Stimulated activated memory B cell treated with anti-CD40 and anti-IgM and Interleukin-4, amounts not matched to agents 10 μg/mL and 1 μg/mL and 100 μg/mL, for 72 hours (primary cell): ENCODE data around the gene TP73.
A peak's percentile ranks its signal among the peaks of the same experiment; 100 is the strongest.

Experiments
- ATAC-seq: fragments of 150-1000 bp; cut with Tn5 transposase; 2 replicates; pipeline ENCODE4 v1.10.0; 2021
- H3K27ac Mint-ChIP-seq: one replicate; pipeline ENCODE4 v1.8.0; 2022; ENCODE audit warnings: mild to moderate bottlenecking, mixed read lengths
- H3K27me3 Mint-ChIP-seq: one replicate; pipeline ENCODE4 v1.8.0; 2022; ENCODE audit warnings: mixed read lengths
- H3K36me3 Mint-ChIP-seq: one replicate; pipeline ENCODE4 v1.8.0; 2022; ENCODE audit warnings: mixed read lengths
- H3K4me1 Mint-ChIP-seq: one replicate; pipeline ENCODE4 v1.8.0; 2022; ENCODE audit warnings: mixed read lengths
- H3K4me3 Mint-ChIP-seq: one replicate; pipeline ENCODE4 v1.8.0; 2022; ENCODE audit warnings: mild to moderate bottlenecking, moderate library complexity, mixed read lengths
- H3K9me3 Mint-ChIP-seq: one replicate; pipeline ENCODE4 v1.8.0; 2022; ENCODE audit warnings: mixed read lengths

The TP73 gene

DNA sequence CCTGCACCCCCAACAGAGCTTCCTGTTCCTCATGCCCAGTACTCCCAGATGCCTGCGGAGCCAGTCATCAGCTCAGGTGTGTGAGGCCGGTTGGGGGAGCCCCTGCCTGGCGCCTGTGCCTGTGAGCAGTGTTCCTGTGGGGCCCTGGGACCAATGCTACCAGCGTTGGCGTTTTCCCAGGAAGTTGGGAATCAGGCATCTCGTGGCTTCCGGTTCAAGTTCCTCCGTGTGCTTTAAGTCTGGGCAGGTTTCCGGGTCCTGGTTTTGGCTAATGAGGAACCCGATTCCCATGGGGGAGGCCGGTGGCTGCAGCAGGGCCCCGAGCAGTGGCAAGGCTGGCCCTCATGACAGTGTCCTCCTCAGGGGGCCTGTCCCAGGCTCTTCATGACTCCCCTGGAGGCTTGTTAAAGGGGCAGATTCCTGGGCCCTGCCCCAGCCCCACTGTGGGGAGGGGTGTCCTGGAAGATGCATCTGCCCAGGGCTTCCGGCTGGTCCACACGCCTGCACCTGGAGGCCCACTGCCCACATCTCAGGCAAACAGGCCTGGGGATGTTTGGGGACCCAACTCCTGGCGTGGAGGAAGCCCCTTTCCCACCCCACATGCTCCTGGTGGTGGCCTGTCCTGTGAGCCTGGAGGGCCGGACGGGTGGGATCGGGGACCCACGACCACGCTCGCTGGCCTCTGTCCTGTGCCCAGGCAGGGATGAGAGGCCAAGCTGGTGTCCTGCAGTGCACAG is 26.2 kb downstream of the TP73 start:
- H3K36me3 Mint-ChIP-seq, result no peaks in the 10 kb centered on the region
- H3K27ac Mint-ChIP-seq, result peak overlapping the region; percentile 83
- H3K4me3 Mint-ChIP-seq, result peak overlapping the region; percentile 0
- peaks cover 21% of the 10 kb centered on the region for H3K27me3 Mint-ChIP-seq
- no peak for ATAC-seq
- peaks cover 5% of the 10 kb centered on the region for H3K9me3 Mint-ChIP-seq
- H3K4me1 Mint-ChIP-seq, result peaks cover 68% of the 10 kb centered on the region

DNA sequence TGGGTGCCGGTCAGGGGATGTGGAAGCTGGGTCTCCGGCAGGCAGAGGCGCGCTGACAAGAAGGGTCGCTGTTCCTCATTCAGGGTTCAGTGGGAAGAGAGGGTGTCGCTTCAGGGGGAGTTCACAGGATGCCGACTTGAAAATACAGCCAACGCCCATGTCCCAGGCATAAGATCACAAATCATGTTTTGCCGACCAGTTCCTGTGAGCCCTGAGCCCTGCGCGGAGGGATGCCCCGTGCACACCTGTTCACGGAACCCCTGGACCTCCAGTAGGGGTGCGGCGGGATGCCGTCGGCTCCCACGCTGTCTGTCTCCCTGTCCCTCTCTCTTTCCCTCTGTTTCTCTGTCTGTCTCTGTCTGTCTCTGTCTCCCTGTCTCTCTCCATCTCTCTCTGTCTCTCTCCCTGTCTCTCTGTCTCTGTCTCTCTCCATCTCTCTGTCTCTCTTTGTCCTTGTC is 26.8 kb downstream of the TP73 start:
- Mint-ChIP-seq H3K4me3 (peak overlapping the region; percentile 0), H3K27me3 (peaks cover 24% of the 10 kb centered on the region), H3K27ac (peak overlapping the region; percentile 48), H3K9me3 (peaks cover 5% of the 10 kb centered on the region), H3K4me1 (peaks cover 62% of the 10 kb centered on the region), H3K36me3 (no peaks in the 10 kb centered on the region)
- no peak for ATAC-seq

DNA sequence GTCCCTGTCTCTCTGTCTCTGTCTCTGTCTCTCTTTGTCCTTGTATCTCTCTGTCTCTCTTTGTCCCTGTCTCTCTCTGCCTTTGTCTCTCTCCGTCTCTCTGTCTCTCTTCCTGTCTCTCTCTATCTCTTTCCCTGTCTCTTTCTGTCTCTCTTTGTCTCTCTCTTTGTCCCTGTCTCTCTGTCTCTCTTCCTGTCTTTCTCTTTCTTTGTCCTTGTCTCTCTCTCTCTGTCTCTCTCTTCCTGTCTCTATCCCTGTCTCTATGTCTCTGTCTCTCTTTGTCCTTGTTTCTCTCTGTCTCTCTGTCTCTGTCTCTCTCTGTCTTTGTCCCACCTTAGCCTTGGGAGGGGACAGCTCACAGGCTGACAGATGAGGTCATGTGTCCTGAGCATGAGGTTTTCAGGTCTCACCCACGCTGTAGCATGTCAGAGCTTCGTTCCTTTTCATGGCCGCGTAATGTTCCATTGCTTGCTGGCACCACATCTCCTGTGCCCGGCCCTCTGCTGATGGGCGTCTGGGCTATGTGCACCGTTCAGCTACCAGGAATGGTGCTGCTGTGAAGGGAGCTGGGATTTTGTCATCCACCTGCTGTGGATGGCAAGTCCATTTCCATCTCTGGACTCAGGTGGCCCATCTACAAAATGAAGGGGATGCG is 27.6 kb downstream of the TP73 start:
- Mint-ChIP-seq H3K9me3 (peaks cover 5% of the 10 kb centered on the region), H3K4me1 (peaks cover 58% of the 10 kb centered on the region), H3K27me3 (peaks cover 24% of the 10 kb centered on the region), H3K4me3 (no peak overlapping the region), H3K36me3 (no peaks in the 10 kb centered on the region), H3K27ac (peak overlapping the region; percentile 48)
- no peak for ATAC-seq

DNA sequence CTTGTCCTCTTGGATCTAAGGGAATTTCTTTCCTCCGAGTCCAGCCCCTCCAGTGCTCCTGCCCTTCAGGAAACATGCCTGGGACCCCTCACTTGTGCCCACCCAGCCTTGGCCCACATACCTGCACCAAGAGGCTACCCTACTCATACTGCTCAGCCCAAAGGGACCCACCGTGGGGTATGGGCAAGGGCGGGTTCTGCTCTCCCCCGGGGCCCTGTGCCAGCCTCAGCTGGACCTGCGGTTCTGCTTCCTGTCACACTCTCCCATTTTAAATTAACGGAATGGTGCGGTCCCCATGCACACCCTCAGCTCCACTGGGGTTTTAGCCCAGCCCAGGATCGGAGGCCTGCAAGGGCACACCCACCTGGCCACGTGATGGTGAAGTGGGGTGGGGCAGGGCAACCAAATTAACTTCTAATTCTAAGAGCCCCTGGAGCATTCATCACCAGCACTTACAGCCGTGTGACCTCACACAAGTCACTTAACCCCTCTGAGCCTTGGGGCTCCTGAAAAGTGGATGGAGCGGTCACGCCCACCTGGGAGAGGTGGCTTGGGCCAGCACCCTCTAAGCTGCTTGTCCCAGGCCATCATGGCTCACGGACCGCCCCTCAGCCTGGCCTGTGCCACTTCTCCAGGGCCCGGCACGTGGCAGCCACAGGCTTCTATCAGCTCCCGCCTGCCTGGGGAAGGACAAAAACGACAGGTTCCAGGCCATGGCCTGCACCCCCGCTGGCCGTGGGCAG is 28.3 kb downstream of the TP73 start:
- Mint-ChIP-seq H3K4me3 (no peak overlapping the region), H3K9me3 (peaks cover 5% of the 10 kb centered on the region), H3K27ac (no peak overlapping the region), H3K36me3 (no peaks in the 10 kb centered on the region), H3K4me1 (peaks cover 53% of the 10 kb centered on the region), H3K27me3 (peaks cover 24% of the 10 kb centered on the region)
- no peak for ATAC-seq

DNA sequence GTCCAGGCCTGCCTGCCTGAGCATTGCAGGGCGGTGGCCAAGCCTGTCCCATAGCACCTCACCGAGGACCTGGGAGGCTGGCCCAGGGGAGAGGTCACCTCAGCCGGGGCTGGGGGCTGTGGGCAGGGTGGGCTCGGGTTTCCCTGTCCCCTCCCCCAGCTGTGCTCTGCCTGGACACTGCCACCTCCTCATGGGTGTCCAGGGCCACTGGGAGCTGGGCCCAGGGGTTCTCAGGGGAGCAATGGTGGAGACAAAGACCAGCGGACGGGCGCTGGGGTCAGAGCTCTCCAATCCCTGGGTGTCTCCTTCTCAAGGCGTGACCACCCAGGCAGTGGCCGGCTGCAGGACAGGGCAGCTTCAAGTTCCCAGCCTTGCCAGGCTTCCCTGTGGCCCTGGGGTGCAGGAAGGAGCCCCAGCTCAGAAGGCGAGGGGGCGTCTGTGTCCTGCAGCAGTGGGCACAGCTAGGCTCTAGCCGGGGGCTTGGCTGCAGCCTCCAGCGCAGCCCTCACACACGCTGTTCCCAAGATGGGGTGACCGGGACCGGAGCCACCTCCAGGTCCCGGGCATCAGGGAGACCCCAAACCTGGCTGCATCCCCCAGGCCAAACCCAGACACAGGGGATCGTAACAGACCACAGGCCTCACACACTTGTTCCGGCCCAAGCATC is 29.0 kb downstream of the TP73 start:
- H3K9me3 Mint-ChIP-seq, result peaks cover 5% of the 10 kb centered on the region
- ATAC-seq, result no peak
- H3K27me3 Mint-ChIP-seq, result peaks cover 24% of the 10 kb centered on the region
- peaks cover 46% of the 10 kb centered on the region for H3K4me1 Mint-ChIP-seq
- H3K27ac Mint-ChIP-seq, result no peak overlapping the region
- H3K36me3 Mint-ChIP-seq, result no peaks in the 10 kb centered on the region
- H3K4me3 Mint-ChIP-seq, result no peak overlapping the region

DNA sequence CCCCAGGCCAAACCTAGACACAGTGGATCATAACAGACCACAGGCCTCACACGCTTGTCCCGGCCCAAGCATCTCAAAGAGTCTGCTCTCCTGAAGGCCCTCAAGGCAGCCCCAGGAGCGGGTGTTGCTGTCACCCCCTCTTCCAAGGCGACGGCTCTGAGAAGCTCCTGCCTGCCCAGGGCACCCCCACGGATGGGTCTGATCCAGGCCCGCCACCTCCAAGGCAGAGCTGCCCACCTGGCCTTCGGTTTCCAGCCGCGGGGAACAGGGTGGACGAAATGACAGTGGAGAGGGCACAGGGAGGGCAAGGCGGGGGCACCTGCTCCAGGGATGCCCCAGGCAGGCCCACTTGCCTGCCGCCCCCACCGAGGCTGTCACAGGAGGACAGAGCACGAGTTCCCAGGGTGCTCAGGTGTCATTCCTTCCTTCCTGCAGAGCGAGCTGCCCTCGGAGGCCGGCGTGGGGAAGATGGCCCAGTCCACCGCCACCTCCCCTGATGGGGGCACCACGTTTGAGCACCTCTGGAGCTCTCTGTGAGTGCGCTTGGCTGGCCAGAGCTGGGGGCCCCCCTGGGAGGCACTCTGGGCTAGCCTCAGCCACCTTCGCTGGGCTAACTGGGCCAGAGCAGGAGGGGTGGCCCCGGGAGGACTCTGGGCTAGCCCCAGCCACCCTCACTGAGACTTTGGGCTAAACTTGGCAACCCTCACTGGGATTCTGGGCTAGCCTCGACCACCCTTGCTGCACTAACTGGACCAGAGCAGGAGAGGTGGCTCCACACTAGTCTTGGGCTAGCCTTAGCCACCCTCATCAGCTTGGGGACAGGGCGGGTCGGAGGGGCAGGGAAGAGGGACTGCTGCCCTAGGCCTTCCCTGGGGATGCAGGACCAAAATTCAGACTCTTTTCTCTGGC is 29.8 kb downstream of the TP73 start:
- ATAC-seq, result no peak
- H3K27ac Mint-ChIP-seq, result no peak overlapping the region
- H3K27me3 Mint-ChIP-seq, result peaks cover 24% of the 10 kb centered on the region
- H3K36me3 Mint-ChIP-seq, result no peaks in the 10 kb centered on the region
- H3K9me3 Mint-ChIP-seq, result peaks cover 5% of the 10 kb centered on the region
- peaks cover 38% of the 10 kb centered on the region for H3K4me1 Mint-ChIP-seq
- no peak overlapping the region for H3K4me3 Mint-ChIP-seq

DNA sequence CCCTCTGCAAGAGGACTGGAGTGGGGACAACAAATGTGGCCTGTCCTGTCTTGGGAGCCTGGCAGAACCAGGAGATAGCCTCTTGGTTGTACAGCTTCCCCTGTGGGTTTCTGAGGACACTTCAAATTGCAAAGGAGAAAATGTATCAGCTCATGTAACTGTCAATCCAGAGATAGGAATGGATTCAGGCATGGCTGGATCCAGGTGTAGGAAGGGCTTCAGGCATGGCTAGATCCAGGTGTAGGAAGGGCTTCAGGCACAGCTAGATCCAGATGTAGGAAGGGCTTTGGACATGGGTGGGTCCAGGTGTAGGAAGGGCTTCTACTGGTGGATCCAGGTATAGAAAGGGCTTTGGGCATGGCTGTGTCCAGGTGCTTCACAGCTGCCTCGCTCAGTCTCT is 30.9 kb downstream of the TP73 start:
- Mint-ChIP-seq H3K36me3 (no peaks in the 10 kb centered on the region), H3K27me3 (peaks cover 32% of the 10 kb centered on the region), H3K27ac (no peak overlapping the region), H3K4me1 (peaks cover 35% of the 10 kb centered on the region), H3K9me3 (peaks cover 5% of the 10 kb centered on the region), H3K4me3 (no peak overlapping the region)
- no peak for ATAC-seq

DNA sequence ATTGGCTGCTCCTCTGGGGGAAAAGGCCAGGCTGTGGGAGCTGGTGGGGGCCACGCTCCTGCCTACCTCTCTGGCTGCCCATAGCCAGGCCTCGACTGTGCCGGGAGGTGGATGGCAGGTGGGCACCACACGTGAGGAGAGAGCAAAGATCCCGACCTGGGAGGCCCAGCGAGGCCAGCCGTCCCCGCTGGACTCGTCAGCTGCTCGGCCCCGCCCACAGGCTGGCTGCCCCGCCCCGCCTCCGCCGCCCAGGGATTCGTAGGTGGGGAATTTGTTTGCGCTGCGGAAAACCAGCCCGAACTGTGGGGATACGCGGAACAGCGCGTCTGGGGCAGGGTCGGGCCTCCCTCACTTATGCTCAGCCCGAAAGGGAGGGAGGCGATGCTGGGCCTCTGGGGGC is 31.7 kb downstream of the TP73 start:
- Mint-ChIP-seq H3K9me3 (peaks cover 5% of the 10 kb centered on the region), H3K27me3 (peaks cover 39% of the 10 kb centered on the region), H3K36me3 (no peaks in the 10 kb centered on the region), H3K4me1 (peaks cover 35% of the 10 kb centered on the region), H3K27ac (no peak overlapping the region), H3K4me3 (no peak overlapping the region)
- ATAC-seq, result no peak

DNA sequence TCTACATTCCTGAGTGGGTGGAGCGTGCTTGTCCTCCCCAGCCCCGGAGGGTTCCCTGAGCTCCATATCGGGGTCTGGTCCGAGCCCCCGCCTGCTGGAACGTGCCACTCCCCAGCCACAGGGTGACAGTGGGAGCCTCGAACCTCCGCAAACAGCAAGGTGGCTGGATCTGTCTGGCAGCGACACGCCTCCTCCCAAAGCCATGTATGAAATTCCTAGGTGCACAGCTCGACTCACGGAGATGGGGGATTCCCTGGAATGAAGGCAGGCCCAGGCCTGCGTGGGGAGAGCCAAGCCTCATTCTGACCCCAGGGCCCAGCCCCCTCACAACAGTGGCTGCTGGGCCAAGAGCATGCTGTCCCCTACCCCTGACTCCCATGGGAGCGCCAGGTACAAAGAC is 32.9 kb downstream of the TP73 start:
- Mint-ChIP-seq H3K27me3 (peaks cover 37% of the 10 kb centered on the region), H3K27ac (no peak overlapping the region), H3K4me3 (no peak overlapping the region), H3K4me1 (peaks cover 30% of the 10 kb centered on the region), H3K9me3 (no peaks in the 10 kb centered on the region), H3K36me3 (no peaks in the 10 kb centered on the region)
- ATAC-seq, result no peak

DNA sequence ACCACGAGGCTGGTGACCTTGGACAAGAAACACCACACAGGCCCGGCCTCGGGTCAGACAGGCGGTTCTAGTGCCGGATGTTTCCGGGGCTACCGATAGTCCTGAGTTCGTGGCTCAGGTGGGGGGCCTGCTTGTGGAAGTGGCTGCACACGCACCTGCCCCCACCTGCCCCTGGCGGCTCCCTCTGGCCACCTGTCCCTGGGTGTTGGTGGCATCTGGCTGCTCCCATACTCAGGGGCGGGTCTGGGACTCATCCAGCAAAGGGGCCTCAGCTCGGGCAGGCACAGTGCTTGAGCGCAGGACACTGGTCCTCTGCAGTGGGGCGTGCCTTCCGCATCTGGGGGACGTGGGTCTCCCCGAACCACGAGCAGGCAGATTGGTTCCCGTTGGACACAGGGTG is 33.6 kb downstream of the TP73 start:
- no peak overlapping the region for H3K4me3 Mint-ChIP-seq
- no peaks in the 10 kb centered on the region for H3K36me3 Mint-ChIP-seq
- H3K9me3 Mint-ChIP-seq, result no peaks in the 10 kb centered on the region
- no peak for ATAC-seq
- peaks cover 36% of the 10 kb centered on the region for H3K27me3 Mint-ChIP-seq
- peaks cover 23% of the 10 kb centered on the region for H3K4me1 Mint-ChIP-seq
- H3K27ac Mint-ChIP-seq, result no peak overlapping the region

DNA sequence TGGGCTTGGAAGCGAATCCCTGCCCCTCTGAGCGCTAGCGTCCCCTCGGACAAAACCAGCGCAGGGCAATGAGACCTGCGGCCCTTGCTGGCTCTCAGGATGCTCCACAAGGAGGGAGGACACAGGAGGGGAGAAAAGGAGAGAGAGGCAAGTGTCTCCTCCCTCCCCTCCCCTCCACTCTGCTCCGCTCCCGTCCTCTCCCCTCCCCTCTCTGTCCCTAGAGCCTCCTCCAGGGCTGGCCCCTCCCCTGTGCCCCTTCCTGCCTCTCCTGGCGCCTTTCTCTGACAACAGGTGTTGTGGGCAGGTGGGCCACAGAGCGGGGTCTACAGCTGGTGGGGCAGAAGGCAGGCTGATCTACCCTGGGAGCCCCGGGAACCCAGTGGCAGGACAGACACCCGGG is 35.2 kb downstream of the TP73 start:
- peaks cover 23% of the 10 kb centered on the region for H3K4me1 Mint-ChIP-seq
- no peak overlapping the region for H3K4me3 Mint-ChIP-seq
- no peak overlapping the region for H3K27ac Mint-ChIP-seq
- ATAC-seq, result no peak
- H3K36me3 Mint-ChIP-seq, result no peaks in the 10 kb centered on the region
- H3K9me3 Mint-ChIP-seq, result no peaks in the 10 kb centered on the region
- peaks cover 36% of the 10 kb centered on the region for H3K27me3 Mint-ChIP-seq

DNA sequence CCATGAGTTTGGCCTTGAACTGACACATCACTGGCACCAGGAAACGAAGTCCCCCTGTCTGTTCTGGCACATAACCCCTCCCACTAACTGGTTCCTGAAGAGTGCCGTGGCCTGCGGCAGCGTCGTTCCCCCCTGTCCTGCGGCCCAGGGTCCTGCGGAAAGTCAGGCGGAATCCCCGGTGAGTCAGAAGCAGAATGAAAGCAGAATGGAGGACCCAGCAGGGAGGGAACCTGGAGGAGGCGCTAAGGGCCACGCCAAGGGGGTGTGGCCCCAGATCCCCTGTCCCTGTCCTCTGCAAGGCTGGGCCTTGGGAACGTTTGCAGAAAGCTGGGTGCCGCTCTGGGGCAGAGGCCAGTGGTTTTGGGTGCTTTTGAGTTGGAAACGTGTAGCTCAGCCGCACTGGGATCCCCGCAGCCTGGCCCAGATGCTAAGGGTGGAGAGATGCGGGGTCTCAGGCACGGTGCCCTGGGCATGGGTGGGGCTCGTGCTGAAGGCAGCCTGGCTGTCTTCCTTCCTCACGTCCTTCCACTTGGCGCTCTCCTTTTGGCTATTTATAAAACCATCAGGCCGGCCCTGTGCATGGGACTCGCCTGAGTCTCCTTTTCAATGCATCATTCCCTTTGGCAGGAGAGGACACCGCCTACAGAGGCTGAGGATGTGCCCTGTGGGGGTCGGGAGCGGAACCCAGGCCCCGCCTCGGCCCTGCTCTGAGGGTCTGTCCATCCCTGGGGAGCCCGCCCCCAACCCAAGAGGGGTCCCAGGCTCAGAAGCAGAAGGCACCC is 36.2 kb downstream of the TP73 start:
- Mint-ChIP-seq H3K27me3 (peaks cover 27% of the 10 kb centered on the region), H3K9me3 (no peaks in the 10 kb centered on the region), H3K27ac (peak overlapping the region; percentile 20), H3K4me1 (peaks cover 23% of the 10 kb centered on the region), H3K4me3 (no peak overlapping the region), H3K36me3 (no peaks in the 10 kb centered on the region)
- ATAC-seq, result peak; percentile 61

DNA sequence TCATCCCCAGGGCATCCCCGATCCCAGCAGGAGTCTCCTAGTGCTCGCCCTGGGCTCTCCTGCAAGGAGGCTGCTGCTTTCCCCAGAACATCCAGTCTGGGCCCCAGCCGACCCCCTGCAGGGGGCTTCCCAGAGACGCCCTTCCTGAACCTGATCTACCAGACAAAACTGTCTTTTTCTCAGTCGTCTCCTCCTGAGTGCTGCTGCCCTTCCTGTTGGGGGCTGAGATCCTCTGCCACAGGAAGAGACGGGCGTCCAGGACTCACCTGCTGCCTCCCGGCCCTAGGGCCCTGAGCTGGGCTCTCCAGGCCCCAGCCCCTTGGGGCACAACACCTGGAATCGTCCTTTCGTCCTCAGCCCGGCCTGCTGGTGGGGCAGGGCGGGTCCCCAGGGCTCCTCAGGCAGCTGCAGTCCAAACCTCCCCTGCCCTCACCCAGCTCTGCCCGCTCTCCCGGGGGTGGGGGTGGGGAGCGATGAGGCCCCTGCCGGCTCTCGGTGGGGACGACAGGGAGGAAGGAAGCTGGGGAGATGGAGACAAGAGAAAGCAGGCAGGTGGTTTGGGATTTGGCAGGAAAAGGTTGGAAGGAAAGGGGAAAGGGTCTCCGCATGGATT is 36.9 kb downstream of the TP73 start:
- Mint-ChIP-seq H3K4me1 (peaks cover 23% of the 10 kb centered on the region), H3K27me3 (peaks cover 24% of the 10 kb centered on the region), H3K4me3 (no peak overlapping the region), H3K36me3 (no peaks in the 10 kb centered on the region), H3K27ac (no peak overlapping the region), H3K9me3 (no peaks in the 10 kb centered on the region)
- no peak for ATAC-seq
